Activated CD8-positive, alpha-beta memory T cell treated with anti-CD3 and anti-CD28 coated beads for 4 hours (primary cell): ENCODE measurements around the gene PAEP.
"Not testable (repeated sequence)": the region's sequence is repeated elsewhere in the genome, so short reads cannot be mapped to it uniquely, and the experiment has no call there.

ENCODE experiments used
- DNase-seq, 2 donors: peaks; one replicate each; pipeline ENCODE4 v3.0.0-alpha.2; 2020; ENCODE audit warnings: low read depth in 2 of 2

The PAEP gene

GRCh38 chr9:135526089-135526729 is 35.3 kb upstream of the PAEP start:
- DNase-seq: no peak

- no peak for DNase-seq
Measured at GRCh38 chr9:135526730-135527571, 34.6 kb upstream of the PAEP start.

GRCh38 chr9:135528842-135529435 is 32.6 kb upstream of the PAEP start:
- DNase-seq: not testable (repeated sequence)

GRCh38 chr9:135530146-135530545 is 31.4 kb upstream of the PAEP start:
- no peak for DNase-seq

GRCh38 chr9:135531096-135531495 is 30.5 kb upstream of the PAEP start:
- no peak for DNase-seq

GRCh38 chr9:135533113-135533512 is 28.4 kb upstream of the PAEP start:
- no peak for DNase-seq

- no peak for DNase-seq
Measured at GRCh38 chr9:135533674-135534073, 27.9 kb upstream of the PAEP start.

- not testable (repeated sequence) for DNase-seq
Measured at GRCh38 chr9:135534192-135534711, 27.3 kb upstream of the PAEP start.

GRCh38 chr9:135534826-135535225 is 26.7 kb upstream of the PAEP start:
- DNase-seq: not testable (repeated sequence)

- DNase-seq: not testable (repeated sequence)
Measured at GRCh38 chr9:135535631-135536030, 25.9 kb upstream of the PAEP start.

- no peak for DNase-seq
Measured at GRCh38 chr9:135536216-135536615, 25.3 kb upstream of the PAEP start.

GRCh38 chr9:135543262-135543894 is 18.2 kb upstream of the PAEP start:
- DNase-seq: not testable (repeated sequence)

- no peak for DNase-seq
Measured at GRCh38 chr9:135544981-135545635, 16.4 kb upstream of the PAEP start.

- DNase-seq: not testable (repeated sequence)
Measured at GRCh38 chr9:135545646-135546176, 15.8 kb upstream of the PAEP start, which contains the start of gene OBP2A. Gene OBP2A (plus strand): TSS chr9:135546126. CDS start chr9:135546181, 55 bp downstream.

- not testable (repeated sequence) for DNase-seq
Measured at GRCh38 chr9:135546792-135547617, 14.6 kb upstream of the PAEP start.

GRCh38 chr9:135547756-135548736 is 13.5 kb upstream of the PAEP start:
- DNase-seq: no peak

- DNase-seq: not testable (repeated sequence)
Measured at GRCh38 chr9:135549478-135550343, 11.8 kb upstream of the PAEP start.

GRCh38 chr9:135550344-135550918 is 11.1 kb upstream of the PAEP start:
- no peak for DNase-seq
